ENCODE results near the gene SWT1.
"Not testable (repeated sequence)": the region's sequence is repeated elsewhere in the genome, so short reads cannot be mapped to it uniquely, and the experiment has no call there.

Gene SWT1

DNA sequence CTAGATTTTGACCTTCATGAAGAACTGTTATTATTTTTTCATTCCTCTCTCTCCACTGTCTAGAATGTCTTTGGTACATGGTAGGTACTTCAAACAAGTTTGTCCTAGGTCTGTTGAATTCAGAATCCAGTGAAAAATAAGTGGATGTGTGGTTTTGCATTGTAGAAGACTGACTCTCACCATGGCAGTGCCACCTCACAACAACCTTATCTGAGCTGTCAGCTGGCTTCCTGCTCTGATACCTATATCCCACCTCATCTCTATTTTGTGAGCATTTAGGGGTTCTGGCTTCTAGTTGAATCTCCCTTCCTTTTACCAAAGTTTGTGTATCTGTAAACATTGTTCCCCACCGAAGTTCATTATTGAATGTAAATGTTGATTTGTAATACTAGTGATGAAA lies 9.1 kb downstream of the SWT1 start:
- DNase-seq (ENCODE audit: low read depth in 2 of 2), result no peak

DNA sequence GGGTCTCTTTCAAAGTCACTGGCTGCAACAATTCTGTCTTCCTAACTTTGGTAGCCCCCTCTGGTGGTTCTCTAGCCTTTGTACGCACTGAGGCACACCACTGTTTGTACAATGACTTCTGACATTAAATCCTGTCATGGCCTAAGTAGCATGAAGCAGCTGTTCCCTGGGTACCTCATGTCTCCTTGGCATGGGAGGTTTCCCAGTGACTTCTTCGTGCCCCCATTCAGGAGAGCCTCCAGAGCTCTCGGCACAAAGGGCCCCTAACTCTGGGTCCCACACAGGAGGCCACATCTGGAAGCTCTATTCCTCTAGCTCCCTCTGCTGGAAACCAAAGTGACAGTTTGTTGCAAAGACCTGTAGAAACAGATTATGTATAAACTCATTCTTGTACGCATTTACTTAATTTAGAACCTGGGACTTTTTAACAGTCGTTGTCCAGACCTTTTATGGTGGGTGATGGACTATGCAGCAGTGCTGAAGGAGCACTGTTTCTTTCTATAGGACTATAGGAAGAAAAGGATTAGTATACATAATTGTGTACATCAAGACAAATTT lies 13.4 kb downstream of the SWT1 start:
- peak in 1 of 2 donors; percentile 15 for DNase-seq (ENCODE audit: low read depth in 2 of 2)

DNA sequence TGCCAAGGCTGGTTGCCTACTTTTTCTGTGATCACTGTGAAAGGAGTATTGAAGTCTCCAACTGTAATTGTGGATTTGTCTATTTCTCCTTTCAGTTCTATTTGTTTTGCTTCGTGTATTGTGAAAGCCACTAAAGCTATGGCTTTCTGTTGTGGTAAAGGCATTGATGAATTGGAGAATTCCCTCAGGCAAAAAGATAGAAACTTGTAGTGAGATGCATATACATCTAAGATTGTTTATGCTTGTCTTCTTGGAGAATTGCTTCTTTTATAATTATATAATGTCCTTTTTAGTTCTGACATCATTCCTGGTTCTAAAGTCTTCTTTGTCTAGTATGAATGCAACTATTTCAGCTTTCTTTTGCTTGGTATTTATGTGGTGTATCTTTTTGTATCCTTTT lies 36.8 kb downstream of the SWT1 start:
- no peak for DNase-seq (ENCODE audit: low read depth in 2 of 2)

DNA sequence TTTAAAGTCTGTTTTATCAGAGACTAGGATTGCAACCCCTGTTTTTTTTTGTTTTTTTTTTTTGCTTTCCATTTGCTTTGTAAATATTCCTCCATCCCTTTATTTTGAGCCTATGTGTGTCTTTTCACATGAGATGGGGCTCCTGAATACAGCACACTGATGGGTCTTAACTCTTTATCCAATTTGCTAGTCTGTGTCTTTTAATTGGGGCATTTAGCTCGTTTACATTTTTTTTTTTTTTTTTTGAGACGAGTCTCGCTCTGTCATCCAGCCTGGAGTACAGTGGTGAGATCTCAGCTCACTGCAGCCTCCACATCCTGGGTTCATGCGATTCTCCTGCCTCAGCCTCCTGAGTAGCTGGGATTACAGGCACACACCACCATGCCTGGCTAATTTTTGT lies 41.7 kb downstream of the SWT1 start:
- DNase-seq (ENCODE audit: low read depth in 2 of 2), result not testable (repeated sequence)

DNA sequence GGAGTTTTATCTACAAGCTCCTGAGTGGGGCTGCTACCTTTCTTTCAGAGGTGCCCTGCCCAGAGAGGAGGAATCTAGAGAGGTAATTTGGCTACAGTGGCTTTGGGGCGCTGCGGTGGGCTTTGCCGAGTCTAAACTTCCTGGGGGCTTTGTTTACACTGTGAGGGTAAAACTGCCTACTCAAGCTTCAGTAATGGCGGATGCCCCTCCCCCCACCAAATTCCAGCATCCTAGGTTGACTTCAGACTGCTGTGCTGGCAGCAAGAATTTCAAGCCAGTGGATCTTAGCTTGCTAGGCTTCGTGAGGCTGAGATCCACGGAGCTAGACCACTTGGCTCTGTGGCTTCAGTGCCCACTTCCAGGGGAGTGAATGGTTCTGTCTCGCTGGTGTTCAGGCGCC lies 43.9 kb downstream of the SWT1 start:
- no peak for DNase-seq (ENCODE audit: low read depth in 2 of 2)

DNA sequence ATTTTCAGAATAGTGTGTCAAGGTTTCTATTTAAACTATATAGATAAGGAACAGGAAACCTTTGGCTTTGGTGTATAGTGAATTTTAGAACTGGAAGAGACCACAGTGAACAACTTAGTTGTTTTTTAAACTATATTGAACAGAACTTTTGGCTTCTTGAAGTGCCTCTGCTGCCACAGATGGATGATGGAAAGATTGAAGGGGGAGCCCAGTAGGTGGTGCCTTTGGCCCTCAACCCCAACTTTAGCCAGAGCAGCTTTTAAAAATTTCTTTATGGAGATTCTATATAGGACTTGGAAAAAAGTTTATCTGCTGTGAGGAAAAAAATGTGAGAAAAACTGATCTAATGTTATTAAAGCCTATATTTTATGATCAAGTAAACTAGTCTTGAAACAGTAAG lies 50.2 kb downstream of the SWT1 start:
- no peak for DNase-seq (ENCODE audit: low read depth in 2 of 2)

DNA sequence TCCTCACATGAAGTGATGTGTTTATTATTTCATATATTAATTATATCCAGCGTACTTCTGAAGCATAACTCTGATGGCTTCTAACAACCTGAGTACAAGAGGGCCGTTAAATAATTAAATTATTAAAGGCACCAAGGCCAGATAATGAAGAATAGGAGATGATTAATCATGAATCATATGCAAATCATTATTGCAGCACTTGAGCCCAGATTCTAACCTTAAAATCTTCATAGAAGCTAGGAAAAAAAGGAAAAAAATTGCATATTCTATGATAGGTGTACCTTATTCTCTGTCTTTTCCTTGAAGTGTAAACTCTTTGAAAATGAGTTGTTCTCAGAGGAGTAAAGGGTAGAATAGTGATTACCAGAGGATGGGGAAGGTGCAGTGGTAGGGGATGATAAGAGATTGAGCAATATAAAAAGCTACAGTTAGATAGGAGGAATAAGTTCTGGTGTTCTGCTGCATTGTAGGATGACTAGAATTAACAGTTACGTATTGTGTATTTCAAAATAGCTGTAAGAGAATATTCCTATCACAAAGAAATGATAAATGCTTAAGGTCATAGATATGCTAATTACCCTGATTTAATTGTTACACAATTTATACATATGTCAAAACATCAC lies 51.1 kb downstream of the SWT1 start:
- DNase-seq (ENCODE audit: low read depth in 2 of 2), result no peak

DNA sequence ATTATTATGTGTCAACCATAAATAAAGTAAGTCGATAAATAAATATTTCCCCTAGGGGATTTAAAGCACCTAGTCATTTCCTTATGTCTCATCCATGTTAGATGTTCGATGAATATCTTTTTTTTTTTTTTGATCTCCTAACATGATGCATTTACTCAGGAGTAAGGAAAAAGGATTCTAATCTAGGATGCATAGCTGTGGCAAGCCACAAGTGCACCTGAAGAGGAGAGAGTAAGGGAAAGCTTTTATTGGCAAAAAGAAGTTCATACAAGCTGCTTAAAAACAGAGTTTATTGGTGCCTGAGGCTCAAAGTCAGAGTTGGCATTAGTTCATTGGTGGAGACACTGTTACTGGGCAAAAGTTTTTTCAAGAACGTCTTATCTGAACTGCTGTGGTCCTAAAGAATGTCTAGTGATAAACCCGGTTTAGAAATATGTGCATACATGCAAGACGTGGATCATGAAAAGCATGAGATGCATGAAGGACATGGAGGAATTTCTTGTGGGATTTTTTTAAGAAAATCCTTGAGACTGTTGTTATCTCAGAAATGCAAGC lies 51.7 kb downstream of the SWT1 start:
- DNase-seq (ENCODE audit: low read depth in 2 of 2), result no peak

DNA sequence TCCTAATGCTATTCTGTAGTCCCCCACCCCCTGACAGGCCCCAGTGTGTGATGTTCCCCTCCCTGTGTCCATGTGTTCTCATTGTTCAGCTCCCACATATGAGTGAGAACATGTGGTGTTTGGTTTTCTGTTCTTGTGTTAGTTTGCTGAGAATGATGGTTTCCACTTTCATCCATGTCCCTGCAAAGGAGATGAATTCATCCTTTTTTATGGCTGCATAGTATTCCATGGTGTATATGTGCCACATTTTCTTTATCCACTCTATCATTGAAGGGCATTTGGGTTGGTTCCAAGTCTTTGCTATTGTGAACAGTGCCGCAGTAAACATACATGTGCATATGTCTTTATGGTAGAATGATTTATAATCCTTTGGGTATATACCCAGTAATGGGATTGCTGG lies 52.4 kb downstream of the SWT1 start:
- not testable (repeated sequence) for DNase-seq (ENCODE audit: low read depth in 2 of 2)

DNA sequence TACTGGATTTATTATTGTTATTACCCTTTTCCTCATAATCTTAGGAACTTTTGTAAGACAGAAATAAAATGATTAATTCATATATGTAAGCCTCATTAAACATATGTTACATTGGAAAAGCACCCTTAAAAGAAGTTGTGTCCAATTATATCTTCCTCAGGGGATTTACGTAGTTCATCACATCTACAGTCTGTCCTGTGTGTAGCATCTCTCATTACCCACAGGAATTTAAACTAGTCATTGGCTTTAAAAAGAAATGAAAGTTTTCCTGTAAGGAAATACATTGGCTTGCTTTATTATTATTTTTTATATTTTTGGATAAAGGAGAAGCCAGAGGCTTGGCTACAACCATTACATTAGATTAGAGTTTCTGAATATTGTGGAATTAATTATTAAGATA lies 56.1 kb downstream of the SWT1 start:
- DNase-seq (ENCODE audit: low read depth in 2 of 2), result no peak

DNA sequence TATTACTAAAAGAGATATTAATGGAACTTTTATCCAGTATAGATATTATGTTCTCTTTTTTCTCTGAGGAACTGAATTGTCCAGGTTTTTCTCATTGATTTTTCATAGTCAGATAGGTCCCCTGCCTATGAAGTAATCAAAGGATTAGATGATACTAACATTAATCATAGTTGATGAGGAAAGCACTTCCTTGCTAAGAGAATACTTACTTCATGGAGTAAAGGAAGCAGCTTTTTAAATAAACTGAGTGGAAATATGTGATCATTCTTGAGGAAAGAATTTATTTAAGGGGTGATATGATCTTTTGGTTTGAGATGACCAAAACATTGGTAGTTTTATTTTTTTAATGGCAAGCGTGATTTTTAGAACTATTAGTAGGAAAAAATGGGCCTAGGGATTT lies 58.9 kb downstream of the SWT1 start:
- no peak for DNase-seq (ENCODE audit: low read depth in 2 of 2)

DNA sequence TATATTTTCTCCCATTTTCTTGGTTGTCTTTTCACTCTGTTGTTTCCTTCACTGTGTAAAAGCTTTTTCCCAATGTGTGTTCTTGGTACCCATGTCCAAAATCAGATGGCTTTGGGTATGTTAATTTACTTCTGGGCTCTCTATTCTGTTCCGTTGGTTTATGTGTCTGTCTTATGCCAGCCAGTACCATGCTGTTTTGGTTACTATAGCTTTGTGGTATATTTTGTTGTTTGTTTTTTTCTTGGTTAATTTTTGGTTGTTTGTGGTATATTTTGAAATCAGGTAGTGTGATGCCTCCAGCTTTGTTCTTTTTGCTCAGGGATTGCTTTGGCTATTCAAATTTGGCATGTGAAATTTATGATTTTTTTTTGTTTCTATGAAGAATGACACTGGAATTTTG lies 67.2 kb downstream of the SWT1 start:
- no peak for DNase-seq (ENCODE audit: low read depth in 2 of 2)

DNA sequence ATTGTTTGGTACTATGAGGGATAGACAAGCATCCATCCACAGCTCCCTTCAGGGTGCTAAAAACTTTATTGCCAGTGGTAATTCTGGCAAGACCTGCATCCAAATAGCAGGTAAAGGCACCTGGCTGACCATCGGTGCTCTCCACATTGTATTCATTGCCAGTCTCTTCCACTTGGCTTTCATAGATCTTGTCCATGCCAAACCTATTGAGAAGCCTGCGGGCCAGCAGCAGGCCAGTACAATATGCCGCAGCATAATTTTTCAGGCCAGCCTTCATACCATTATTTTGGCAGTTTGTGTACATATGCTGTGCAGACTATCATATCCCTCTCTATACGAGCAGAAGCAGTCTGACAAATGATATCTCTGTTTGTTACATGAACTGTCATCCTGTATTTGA lies 70.2 kb downstream of the SWT1 start:
- DNase-seq (ENCODE audit: low read depth in 2 of 2), result no peak

DNA sequence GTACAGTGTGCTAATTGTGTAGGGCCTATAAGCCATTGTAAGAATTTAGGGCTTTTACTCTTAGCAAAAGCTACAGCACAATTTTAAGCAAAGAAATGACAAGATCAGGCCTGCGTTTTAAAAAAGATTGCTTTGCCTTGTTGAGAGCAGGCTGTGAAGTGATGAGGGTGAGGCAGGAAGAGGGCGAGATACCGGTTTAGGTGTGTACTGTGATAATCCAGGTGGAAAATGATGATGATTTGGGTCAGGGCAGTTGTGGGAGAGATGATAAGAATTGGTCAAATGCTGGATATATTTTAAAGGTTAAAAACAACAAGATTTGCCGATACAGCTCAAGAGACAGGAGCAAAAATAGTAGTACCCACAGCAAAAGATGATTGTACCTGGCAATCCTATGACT lies 72.0 kb downstream of the SWT1 start:
- DNase-seq (ENCODE audit: low read depth in 2 of 2), result no peak

DNA sequence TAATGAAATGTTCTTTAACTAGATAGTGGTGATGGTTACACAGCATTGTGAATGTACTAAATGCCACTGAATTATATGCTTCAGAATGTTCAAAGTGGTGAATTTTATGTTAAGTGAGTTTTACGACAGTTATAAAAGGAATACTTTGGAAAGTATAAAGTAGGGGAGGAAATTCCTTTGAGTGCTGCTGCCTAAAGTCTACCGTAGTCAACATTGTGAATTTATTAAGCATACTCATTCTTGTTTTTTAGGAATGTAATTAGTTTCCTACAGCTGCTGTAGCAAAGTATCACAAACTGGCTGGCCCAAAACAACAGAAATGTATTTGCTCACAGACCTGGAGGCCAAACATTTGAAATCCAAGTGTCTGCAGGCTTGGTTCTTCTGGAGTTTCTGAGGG lies 73.0 kb downstream of the SWT1 start:
- DNase-seq (ENCODE audit: low read depth in 2 of 2), result no peak

DNA sequence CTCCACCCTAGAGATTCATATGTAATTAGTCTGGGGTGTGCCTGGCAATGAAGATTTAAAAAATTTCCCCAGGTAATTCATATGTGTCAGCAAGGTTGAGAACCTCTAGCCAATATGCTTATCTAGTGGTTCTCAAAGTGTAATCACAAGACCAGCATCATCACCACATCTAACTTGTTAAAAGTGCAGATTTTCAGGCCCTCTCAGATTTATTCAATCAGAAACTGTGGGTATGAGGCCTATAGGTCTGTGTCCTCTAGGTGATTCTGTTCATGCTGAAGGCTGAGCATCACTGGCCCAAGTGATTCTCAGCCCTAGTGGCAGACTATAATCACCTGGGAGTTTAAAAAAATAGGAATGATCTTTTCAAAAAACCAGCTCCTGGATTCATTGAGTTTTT lies 75.9 kb downstream of the SWT1 start:
- no peak for DNase-seq (ENCODE audit: low read depth in 2 of 2)

DNA sequence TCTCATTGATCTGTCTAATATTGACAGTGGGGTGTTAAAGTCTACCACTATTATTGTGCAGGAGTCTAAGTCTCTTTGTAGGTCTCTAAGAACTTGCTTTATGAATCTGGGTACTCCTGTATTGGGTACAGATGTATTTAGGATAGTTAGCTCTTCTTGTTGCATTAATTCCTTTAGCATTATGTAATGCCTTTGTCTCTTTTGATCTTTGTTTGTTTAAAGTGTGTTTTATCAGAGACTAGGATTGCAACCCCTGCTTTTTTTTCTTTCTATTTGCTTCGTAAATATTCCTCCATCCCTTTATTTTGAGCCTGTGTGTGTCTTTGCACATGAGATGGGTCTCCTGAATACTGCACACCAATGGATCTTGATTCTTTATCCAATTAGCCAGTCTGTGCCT lies 77.2 kb downstream of the SWT1 start:
- DNase-seq (ENCODE audit: low read depth in 2 of 2), result not testable (repeated sequence)

DNA sequence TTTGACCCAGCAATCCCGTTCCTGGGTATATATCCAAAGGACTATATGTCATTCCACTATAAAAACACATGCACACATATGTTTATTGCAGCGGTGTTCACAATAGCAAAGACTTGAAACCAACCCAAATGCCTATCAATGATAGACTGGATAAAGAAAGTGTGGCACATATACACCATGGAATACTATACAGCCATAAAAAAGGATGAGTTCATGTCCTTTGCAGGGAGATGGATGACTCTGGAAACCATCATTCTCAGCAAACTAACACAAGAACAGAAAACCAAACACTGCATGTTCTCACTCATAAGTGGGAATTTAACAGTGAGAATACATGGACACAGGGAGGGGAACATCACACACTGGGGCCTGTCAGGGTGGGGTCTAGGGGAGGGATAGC lies 80.2 kb downstream of the SWT1 start:
- DNase-seq (ENCODE audit: low read depth in 2 of 2), result not testable (repeated sequence)

DNA sequence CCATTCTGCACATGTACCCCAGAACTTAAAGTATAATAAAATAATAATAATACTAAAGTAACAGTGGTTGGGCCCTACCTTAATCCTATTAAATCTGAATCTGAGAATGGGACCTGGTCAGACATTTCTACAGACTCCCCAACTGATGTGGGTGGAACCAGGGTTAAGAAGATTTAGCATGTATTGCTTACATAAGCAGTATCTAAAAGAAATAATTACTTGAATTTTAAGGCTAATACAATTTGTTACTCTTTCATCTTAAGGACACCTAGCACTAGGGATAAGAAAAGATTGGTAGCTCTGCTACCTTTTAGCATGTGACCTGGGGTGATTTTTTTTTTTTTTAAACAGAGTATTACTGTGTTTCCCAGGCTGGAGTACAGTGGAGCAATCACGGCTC lies 80.7 kb downstream of the SWT1 start:
- DNase-seq (ENCODE audit: low read depth in 2 of 2), result no peak

DNA sequence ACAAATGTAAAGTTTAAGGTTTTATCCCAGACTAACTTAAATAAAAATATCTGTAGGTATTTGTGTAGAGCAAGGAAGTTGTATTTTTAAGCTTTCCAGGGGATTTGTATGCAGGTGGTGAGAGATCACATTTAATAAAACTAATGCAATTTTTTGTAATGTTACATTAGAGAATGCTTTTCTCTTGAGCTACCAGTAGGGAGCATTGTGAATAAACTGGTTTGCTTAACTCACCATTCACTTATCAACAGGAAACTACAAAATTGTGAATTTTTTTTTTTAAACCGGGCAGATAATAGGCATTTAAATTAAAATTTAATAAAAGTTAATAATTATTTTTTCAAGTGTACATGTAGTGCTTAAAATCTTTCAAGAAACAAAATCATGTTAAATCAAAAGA lies 81.5 kb downstream of the SWT1 start:
- no peak for DNase-seq (ENCODE audit: low read depth in 2 of 2)

DNA sequence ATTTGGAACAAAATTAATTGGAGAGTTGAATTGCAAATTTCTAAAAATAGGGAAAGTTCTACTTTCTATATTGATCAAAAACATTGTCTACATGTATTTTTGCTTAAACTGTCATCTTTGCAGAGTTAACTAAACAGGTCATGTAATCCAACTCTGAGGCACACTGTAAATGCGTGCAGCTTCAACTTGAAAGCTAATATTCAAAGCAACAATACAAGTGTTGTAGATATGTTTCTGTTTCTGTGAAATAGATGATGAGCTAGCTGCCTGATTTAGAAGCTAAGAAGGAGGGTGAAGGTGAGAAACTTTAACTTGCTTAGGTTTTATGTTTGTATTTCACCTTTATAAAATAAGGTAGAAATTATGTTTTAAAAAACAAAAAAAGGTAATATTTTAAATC lies 82.9 kb downstream of the SWT1 start:
- no peak for DNase-seq (ENCODE audit: low read depth in 2 of 2)

DNA sequence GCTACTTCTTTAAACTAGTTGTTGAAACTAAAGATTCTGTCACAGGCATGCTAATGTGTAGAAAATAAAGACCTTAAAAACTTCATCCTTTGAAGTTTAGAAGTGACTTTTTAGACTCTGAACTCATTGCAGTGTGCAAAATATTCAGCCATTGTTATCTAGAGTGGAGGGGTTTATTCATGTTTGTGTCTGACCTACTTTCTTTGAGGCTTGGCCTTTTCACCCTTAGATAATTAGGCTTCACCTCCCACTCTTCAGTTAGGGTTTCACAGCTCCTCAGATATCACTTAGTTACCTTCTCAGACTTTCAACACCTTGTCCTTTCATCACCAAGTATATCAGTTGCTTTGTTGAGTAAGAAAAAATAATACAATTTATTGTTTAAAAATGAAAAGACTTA lies 84.2 kb downstream of the SWT1 start:
- DNase-seq (ENCODE audit: low read depth in 2 of 2), result no peak

DNA sequence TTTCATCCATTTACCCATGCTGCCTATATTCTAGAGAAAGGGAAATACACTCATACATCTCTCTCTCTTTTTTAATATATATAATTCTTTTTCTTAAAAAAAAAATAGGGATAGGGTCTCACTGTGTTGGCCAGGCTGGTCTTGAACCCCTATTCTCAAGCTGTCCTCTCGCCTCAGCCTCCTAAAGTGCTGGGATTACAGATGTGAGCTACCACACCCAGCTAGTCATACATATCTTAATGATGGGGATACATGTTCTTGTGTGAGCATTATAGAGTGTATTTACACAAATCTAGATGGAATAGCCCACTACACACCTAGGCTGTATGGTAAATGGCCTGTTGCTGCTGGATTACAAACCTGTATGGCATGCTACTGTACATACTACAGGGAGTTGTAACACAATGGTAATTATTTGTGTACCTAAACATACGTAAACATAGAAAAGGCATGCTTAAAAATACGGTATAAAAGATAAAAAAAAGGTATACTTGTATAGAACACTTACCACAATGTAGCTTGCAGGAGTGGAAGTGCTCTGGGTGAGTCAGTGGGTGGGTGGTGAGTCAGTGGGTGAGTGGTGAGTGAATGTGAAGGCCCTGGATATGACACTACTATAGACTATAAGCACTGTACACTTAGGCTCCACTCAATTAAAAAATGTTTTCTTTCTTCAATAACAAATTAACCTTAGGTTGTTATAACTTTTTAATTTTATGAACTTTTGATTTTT lies 87.2 kb downstream of the SWT1 start:
- peak; percentile 25 to 47 for DNase-seq (ENCODE audit: low read depth in 2 of 2)
